Measurements from ENCODE around the gene UBQLNL. TPM values are rescaled to one million over a fixed set of nuclear protein-coding genes. Genes with fewer than 3 reads are reported as not detected.

Gene UBQLNL
- total and polyA plus RNA-seq, 10 of the 15 experiments (the other 5 are each of a cell fraction or from before 2014, with no cell fraction given), result 0.13 to 1.6 (median 0.37) TPM

DNA sequence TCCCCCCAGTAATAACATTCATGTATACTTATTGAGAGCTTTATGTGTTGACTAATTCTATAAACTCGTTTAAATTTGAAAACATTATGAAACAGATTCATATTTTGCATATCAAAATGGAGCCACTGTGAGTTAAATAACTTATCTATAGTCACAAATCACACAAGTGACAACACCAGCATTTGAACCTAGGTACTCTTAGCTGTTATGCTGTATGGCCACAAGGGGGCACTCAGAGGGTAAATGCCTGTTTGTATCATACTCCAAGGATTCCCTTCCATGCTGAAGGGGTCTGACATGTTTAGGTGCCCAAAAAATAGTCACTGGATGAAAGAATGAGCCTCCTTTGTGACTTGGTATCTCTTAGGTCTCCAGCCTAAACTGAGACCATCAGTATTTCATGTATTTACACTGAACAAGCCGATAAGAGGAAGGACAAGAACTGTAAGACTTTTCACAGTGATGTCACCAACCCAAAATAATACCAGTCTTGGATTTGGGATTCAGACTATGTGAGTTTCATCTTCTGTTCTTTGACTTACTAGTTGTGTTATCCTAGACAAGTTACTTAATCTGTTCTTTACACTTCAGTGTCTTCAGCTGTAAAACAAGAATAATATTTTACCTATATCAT, 40.2 kb downstream of the UBQLNL start:
- H2AFZ ChIP-seq (ENCODE audit: control insufficient read depth, low read depth, low read length), result no peak overlapping the region
- BruUV-seq (replicated peaks), result no TSS peak
- in situ Hi-C loops (cut with MboI), result no loop called here
- no peak overlapping the region for H3K4me3 ChIP-seq
- ChIA-PET CTCF (interaction anchor here (0.6 to 3.4 kb wide), 27 partner anchors 9 to 878 kb away, joined by 3 to 20 read pairs (median 6); partner anchors contain the start of genes OR52N2 and TRIM5), POLR2A (no interaction called here), RAD21 (ENCODE audit: unreplicated experiment) (interaction anchor here (0.7 to 2.4 kb wide), 9 partner anchors 23 to 415 kb away, joined by 3 to 13 read pairs (median 6); partner anchors contain the start of gene TRIM5), SMC1A (ENCODE audit: uncharacterized antibody, unreplicated experiment) (interaction anchor here (0.7 to 2.3 kb wide), 10 partner anchors 9 to 415 kb away, joined by 3 to 10 read pairs (median 6); no protein-coding TSS in a partner anchor)
- no peak overlapping the region for H3K9ac ChIP-seq (ENCODE audit: control insufficient read depth, insufficient read depth, low read length)
- no peaks in the 10 kb centered on the region for H3K4me1 ChIP-seq (ENCODE audit: control insufficient read depth, insufficient read depth, low read length)
- H3K27ac ChIP-seq (ENCODE audit: control insufficient read depth, insufficient read depth), result no peak overlapping the region
- intact Hi-C loops (cut with micrococcal nuclease; ENCODE audit: unreplicated experiment), result loop anchor here (1.0 to 5.0 kb wide), 3 partner anchors 77 to 332 kb away; partner anchors contain the start of gene OR52N2
- DNase-seq (ENCODE audit: low read depth, low spot score), result no peak
- no peaks in the 10 kb centered on the region; a peak in 1 of 4 replicates for H3K27me3 ChIP-seq (replicated peaks in 1 of 2; ENCODE audit: control insufficient read depth in 2 of 2, insufficient read depth in 2 of 2, low read length in 1 of 2)
- H3K79me2 ChIP-seq (ENCODE audit: control insufficient read depth, insufficient read depth, low read length), result no peaks in the 10 kb centered on the region
- H3K9me3 ChIP-seq (replicated peaks; ENCODE audit: control insufficient read depth, insufficient read depth, low read length), result no peaks in the 10 kb centered on the region
- WGBS (ENCODE audit: insufficient coverage, insufficient replicate concordance, low lambda C conversion rate, missing lambda C conversion rate), result 2% methylated on average over 2 of the region's 2 CpGs
- H3K36me3 ChIP-seq (ENCODE audit: control insufficient read depth in 2 of 2, insufficient read depth in 2 of 2, low read length in 1 of 2), result no peaks in the 10 kb centered on the region
- FAIRE-seq, result peak; percentile 35
- H4K20me1 ChIP-seq (ENCODE audit: control insufficient read depth, insufficient read depth), result no peaks in the 10 kb centered on the region
- no peak overlapping the region for H3K4me2 ChIP-seq (ENCODE audit: control insufficient read depth, insufficient read depth)
- peak; percentile 90 for ATAC-seq
- TF ChIP-seq, protein P1, sequence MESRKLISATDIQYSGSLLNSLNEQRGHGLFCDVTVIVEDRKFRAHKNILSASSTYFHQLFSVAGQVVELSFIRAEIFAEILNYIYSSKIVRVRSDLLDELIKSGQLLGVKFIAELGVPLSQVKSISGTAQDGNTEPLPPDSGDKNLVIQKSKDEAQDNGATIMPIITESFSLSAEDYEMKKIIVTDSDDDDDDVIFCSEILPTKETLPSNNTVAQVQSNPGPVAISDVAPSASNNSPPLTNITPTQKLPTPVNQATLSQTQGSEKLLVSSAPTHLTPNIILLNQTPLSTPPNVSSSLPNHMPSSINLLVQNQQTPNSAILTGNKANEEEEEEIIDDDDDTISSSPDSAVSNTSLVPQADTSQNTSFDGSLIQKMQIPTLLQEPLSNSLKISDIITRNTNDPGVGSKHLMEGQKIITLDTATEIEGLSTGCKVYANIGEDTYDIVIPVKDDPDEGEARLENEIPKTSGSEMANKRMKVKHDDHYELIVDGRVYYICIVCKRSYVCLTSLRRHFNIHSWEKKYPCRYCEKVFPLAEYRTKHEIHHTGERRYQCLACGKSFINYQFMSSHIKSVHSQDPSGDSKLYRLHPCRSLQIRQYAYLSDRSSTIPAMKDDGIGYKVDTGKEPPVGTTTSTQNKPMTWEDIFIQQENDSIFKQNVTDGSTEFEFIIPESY (IDR thresholded peaks at IDR 0.05), result no peak
- no peak for TF ChIP-seq POLR2AphosphoS5 (IDR thresholded peaks at IDR 0.05; ENCODE audit: low read length)
- TF ChIP-seq ZNF274 (IDR thresholded peaks at IDR 0.05; ENCODE audit: insufficient read depth, insufficient read length), result no peak
- TF ChIP-seq MTA3 (IDR thresholded peaks at IDR 0.05; ENCODE audit: borderline replicate concordance, low read length), result no peak
- TF ChIP-seq ZZZ3 (IDR thresholded peaks at IDR 0.05; ENCODE audit: control insufficient read depth, insufficient read length, low read depth), result no peak
- no peak for TF ChIP-seq SUPT20H (IDR thresholded peaks at IDR 0.05; ENCODE audit: borderline replicate concordance, control insufficient read depth, low read depth, low read length)
- peak; percentile 93 for TF ChIP-seq SMC3 (IDR thresholded peaks at IDR 0.05; ENCODE audit: borderline replicate concordance, low read length)
- no peak for TF ChIP-seq ZNF622 (IDR thresholded peaks at IDR 0.05)
- TF ChIP-seq, protein P2, sequence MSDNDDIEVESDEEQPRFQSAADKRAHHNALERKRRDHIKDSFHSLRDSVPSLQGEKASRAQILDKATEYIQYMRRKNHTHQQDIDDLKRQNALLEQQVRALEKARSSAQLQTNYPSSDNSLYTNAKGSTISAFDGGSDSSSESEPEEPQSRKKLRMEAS (IDR thresholded peaks at IDR 0.05; ENCODE audit: low read depth, low read length), result no peak
- no peak for TF ChIP-seq CBFB (IDR thresholded peaks at IDR 0.05; ENCODE audit: low read depth)
- peak; percentile 72 for TF ChIP-seq RAD21 (IDR thresholded peaks at IDR 0.05; ENCODE audit: insufficient read depth, low read depth, low read length)
- no peak for TF ChIP-seq PML (IDR thresholded peaks at IDR 0.05; ENCODE audit: low read length)
- peak; percentile 69 to 83 (median 75) for TF ChIP-seq CTCF (IDR thresholded peaks at IDR 0.05 in 2 of 3, conservative IDR thresholded peaks at IDR 0.05 in 1 of 3; ENCODE audit: control insufficient read depth in 2 of 3, extremely low read depth in 1 of 3, insufficient read depth in 1 of 3, low read depth in 3 of 3, low read length in 3 of 3)
- TF ChIP-seq YY1 (IDR thresholded peaks at IDR 0.05; ENCODE audit: low read depth, low read length), result peak; percentile 46; the same call in 1 of the 2 replicates
- TF ChIP-seq BCL3 (IDR thresholded peaks at IDR 0.05; ENCODE audit: borderline replicate concordance, insufficient read depth, low read depth, low read length, poor library complexity, severe bottlenecking), result no peak
